ENCODE measurements around the gene NAGLU. TPM values are rescaled to one million over a fixed set of nuclear protein-coding genes. Genes with fewer than 3 reads are reported as not detected.

The NAGLU gene
- total and polyA plus RNA-seq, 2 of the 13 experiments (the other 11 are each of a cell fraction or from before 2014, with no cell fraction given), result 28.2 to 40.1 TPM

DNA sequence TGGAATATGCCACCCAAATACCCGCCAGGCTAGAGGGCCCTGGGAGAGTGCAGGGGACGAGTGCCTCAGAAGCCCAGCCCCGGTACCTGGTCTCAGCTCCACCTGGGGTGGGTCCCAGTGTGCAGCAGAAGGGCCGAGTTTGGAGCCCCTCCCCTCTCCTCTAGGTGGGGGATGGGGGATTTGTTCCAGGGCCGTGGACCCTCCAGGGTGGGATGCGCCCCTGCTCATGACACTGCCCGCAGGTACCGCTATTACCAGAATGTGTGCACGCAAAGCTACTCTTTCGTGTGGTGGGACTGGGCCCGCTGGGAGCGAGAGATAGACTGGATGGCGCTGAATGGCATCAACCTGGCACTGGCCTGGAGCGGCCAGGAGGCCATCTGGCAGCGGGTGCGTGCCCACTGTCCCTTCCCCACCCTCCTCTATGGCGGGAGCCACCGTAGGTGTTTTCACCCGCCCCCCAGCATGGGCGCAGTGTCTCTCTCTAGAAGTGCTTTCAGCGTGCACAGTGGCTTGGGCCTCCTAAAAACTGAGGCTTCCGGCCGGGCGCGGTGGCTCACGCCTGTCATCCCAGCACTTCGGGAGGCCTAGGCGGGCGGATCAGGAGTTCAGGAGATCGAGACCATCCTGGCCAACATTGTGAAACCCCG is 1.2 kb downstream of the NAGLU start (continued):
- TF ChIP-seq FOXC1 (CRISPR knock-in tag; IDR thresholded peaks at IDR 0.05; ENCODE audit: borderline replicate concordance) (no peak), TBP (CRISPR knock-in tag; IDR thresholded peaks at IDR 0.05) (no peak), PCBP1 (IDR thresholded peaks at IDR 0.05; ENCODE audit: borderline replicate concordance, low read depth, low read length) (0 out of 2 replicates have a peak, but pooled peaks have one; percentile 25), HNRNPL (IDR thresholded peaks at IDR 0.05; ENCODE audit: low read depth, low read length) (peak; percentile 77), MATR3 (CRISPR knock-in tag; IDR thresholded peaks at IDR 0.05) (no peak), ZNF841 (CRISPR knock-in tag; IDR thresholded peaks at IDR 0.05; ENCODE audit: borderline replicate concordance) (no peak), EEA1 (CRISPR knock-in tag; IDR thresholded peaks at IDR 0.05; ENCODE audit: borderline replicate concordance) (no peak), ZNF10 (CRISPR knock-in tag; IDR thresholded peaks at IDR 0.05; ENCODE audit: borderline replicate concordance, low read depth) (no peak), ARHGAP35 (CRISPR knock-in tag; IDR thresholded peaks at IDR 0.05; ENCODE audit: borderline replicate concordance) (no peak; the same call in 1 of the 2 replicates), KLF15 (CRISPR knock-in tag; IDR thresholded peaks at IDR 0.05; ENCODE audit: borderline replicate concordance) (no peak), ZNF549 (CRISPR knock-in tag; IDR thresholded peaks at IDR 0.05) (no peak), ZNF878 (CRISPR knock-in tag; IDR thresholded peaks at IDR 0.05) (no peak), ZMYM3 (CRISPR knock-in tag; IDR thresholded peaks at IDR 0.05) (no peak), NFATC3 (CRISPR knock-in tag; IDR thresholded peaks at IDR 0.05) (0 out of 2 replicates have a peak, but pooled peaks have one; percentile 1), ZFP91 (CRISPR knock-in tag; IDR thresholded peaks at IDR 0.05; ENCODE audit: borderline replicate concordance) (peak; percentile 81; the same call in 1 of the 2 replicates), ZFP62 (CRISPR knock-in tag; IDR thresholded peaks at IDR 0.05) (no peak), MEIS2 (CRISPR knock-in tag; IDR thresholded peaks at IDR 0.05) (no peak), ZNF597 (CRISPR knock-in tag; IDR thresholded peaks at IDR 0.05) (no peak), ZNF101 (CRISPR knock-in tag; IDR thresholded peaks at IDR 0.05; ENCODE audit: borderline replicate concordance, low read depth) (no peak), ATAD3A (CRISPR knock-in tag; IDR thresholded peaks at IDR 0.05) (no peak), ZNF615 (CRISPR knock-in tag; IDR thresholded peaks at IDR 0.05; ENCODE audit: borderline replicate concordance) (0 out of 2 replicates have a peak, but pooled peaks have one; percentile 45), ZNF451 (CRISPR knock-in tag; IDR thresholded peaks at IDR 0.05) (no peak), ZNF34 (CRISPR knock-in tag; IDR thresholded peaks at IDR 0.05; ENCODE audit: borderline replicate concordance) (no peak)
- TF ChIP-seq, protein P1, sequence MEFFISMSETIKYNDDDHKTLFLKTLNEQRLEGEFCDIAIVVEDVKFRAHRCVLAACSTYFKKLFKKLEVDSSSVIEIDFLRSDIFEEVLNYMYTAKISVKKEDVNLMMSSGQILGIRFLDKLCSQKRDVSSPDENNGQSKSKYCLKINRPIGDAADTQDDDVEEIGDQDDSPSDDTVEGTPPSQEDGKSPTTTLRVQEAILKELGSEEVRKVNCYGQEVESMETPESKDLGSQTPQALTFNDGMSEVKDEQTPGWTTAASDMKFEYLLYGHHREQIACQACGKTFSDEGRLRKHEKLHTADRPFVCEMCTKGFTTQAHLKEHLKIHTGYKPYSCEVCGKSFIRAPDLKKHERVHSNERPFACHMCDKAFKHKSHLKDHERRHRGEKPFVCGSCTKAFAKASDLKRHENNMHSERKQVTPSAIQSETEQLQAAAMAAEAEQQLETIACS (CRISPR knock-in tag; IDR thresholded peaks at IDR 0.05), result no peak
- TF ChIP-seq, protein P2, sequence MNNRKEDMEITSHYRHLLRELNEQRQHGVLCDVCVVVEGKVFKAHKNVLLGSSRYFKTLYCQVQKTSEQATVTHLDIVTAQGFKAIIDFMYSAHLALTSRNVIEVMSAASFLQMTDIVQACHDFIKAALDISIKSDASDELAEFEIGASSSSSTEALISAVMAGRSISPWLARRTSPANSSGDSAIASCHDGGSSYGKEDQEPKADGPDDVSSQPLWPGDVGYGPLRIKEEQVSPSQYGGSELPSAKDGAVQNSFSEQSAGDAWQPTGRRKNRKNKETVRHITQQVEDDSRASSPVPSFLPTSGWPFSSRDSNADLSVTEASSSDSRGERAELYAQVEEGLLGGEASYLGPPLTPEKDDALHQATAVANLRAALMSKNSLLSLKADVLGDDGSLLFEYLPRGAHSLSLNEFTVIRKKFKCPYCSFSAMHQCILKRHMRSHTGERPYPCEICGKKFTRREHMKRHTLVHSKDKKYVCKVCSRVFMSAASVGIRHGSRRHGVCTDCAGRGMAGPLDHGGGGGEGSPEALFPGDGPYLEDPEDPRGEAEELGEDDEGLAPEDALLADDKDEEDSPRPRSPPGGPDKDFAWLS (CRISPR knock-in tag; IDR thresholded peaks at IDR 0.05; ENCODE audit: borderline replicate concordance), result no peak

All from HepG2 (cell line).